Measurements from ENCODE around the gene TEX35.

The TEX35 gene

DNA sequence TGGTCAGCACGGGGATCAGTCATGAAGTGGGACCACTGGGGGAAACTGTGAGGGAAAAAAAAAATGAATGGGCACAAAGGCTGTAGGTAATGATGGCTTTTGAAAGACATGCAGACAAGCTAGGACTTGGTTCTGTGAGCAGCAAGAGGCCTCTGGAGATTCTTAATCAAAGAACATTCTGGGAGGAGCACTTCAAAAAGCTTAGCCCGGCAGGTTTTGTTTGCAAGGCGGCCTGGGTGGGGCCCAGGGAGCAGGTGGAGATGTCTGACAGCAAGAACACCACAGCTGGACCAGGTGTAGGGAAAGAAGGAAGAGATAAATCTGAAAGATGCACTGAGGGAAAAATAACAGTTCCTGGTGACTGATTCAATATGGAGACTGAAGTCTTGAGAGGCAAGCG, 6.0 kb downstream of the TEX35 start:
- TF ChIP-seq ZNF274 (IDR thresholded peaks at IDR 0.05; ENCODE audit: low read depth, low read length) = no peak

GRCh38 chr1:178520803-178521202, 7.9 kb downstream of the TEX35 start:
- H3K4me3 ChIP-seq (ENCODE audit: low read length) = no peak overlapping the region
- no peak for TF ChIP-seq ZNF274 (IDR thresholded peaks at IDR 0.05; ENCODE audit: low read depth, low read length)

More for the DNA sequence above, 6.0 kb downstream of the TEX35 start:
- H3K4me3 ChIP-seq (ENCODE audit: low read length) = no peak overlapping the region

GRCh38 chr1:178521241-178521640, 8.3 kb downstream of the TEX35 start:
- no peak for TF ChIP-seq ZNF274 (IDR thresholded peaks at IDR 0.05; ENCODE audit: low read depth, low read length)
- no peak overlapping the region for H3K4me3 ChIP-seq (ENCODE audit: low read length)

DNA sequence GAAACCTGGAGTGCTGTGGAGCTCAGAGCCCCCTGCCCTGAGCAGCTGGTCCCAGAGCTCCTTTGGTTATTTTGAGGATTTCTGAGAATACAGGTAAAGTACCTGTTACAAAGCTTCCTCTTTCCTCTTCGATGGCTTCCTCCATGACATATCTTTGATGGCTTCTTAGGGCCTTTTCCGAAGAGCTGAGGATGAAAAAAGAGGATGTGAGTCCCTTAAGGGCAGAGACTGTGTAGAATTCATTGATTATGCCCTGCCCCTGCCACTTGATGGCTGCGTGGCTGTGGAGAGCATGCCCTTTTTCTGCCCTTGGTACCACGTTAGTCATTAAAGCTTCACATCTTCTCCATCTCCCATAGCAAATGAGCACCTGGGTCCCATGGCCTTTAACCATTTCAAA, 14.2 kb downstream of the TEX35 start:
- no peak for TF ChIP-seq ZNF274 (IDR thresholded peaks at IDR 0.05; ENCODE audit: low read depth, low read length)
- H3K4me3 ChIP-seq (ENCODE audit: low read length) = no peak overlapping the region

DNA sequence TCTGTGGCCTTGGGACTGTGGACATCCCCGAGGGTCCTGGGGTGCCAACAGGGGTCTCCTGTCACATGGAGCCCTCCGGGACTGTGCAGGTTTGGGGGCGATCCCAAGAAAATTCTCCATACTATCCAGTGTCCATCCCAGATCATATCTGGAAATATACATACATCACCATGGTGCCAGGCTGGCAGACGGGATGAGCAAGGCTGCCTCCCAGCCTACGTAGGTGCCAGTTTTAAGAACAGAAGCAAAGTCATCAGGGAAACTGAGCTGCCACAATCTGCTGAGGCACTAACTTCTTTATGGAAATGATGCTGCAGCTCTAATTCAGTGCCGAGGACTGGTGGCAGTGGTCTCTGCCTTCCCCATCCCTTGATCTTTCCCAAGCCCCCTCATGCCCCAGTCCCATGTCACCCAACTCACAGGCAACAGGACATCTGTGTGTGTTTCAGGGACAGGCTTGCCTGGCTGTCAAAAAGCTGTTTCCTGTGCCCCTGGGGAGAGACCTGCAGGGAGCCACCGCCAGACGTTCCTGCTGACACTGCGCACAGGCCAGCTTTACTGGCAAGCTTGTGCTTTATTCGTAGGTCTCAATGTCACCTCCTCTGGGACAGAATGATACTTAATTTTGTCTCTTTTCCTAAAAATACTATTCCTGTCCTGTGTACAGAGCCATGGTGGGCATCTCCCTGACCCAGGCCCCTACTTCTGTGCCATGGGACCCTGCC, 15.5 kb downstream of the TEX35 start:
- no peak overlapping the region for H3K4me3 ChIP-seq (ENCODE audit: low read length)
- TF ChIP-seq ZNF274 (IDR thresholded peaks at IDR 0.05; ENCODE audit: low read depth, low read length) = no peak

DNA sequence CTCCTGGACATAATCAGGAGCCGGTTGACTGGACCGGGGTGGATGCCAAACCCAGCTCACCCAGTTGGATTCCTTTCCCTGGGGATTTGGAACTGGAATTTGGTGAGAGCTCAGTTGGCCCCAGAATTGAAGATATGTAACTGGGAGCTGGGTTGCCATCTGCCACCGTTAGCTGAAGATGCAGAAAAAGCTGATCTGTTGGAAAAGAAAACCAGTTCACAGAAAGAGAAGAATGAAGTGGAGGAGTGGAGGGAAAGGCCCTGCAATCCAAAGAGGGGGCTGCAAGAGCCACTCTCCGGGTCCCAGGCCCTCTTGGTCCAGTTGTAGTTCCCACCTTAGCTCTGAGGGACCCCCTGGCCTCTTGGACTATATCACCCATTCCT, 16.0 kb downstream of the TEX35 start:
- no peak overlapping the region for H3K4me3 ChIP-seq (ENCODE audit: low read length)
- TF ChIP-seq ZNF274 (IDR thresholded peaks at IDR 0.05; ENCODE audit: low read depth, low read length) = no peak

- TF ChIP-seq ZNF274 (IDR thresholded peaks at IDR 0.05; ENCODE audit: low read depth, low read length) = no peak
- H3K4me3 ChIP-seq (ENCODE audit: low read length) = no peak overlapping the region
These were observed 16.6 kb downstream of the TEX35 start for GRCh38 chr1:178529364-178530036.

- no peak overlapping the region for H3K4me3 ChIP-seq (ENCODE audit: low read length)
- no peak for TF ChIP-seq ZNF274 (IDR thresholded peaks at IDR 0.05; ENCODE audit: low read depth, low read length)
These were observed 17.1 kb downstream of the TEX35 start for GRCh38 chr1:178530037-178530402.

DNA sequence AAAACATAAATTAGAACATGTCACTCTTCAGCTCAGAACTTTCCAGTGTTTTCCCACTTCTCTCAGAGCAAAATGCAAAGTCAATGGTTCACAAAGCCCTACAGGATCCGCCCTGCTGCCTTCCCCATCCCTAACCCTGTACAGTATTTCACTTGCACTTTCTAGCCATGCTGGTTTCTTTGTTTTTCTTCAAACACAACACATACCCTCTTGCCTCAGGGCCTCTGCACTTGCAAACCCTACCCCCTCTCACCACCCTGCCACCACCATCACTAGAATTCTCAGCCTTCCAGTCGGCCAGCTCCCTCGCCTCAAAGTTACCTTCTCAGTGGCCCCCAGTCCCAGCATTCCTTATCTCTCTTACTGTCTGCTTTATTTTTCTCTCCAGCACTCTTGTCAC, 17.6 kb downstream of the TEX35 start:
- no peak overlapping the region for H3K4me3 ChIP-seq (ENCODE audit: low read length)
- TF ChIP-seq ZNF274 (IDR thresholded peaks at IDR 0.05; ENCODE audit: low read depth, low read length) = no peak

GRCh38 chr1:178531887-178532286, 19.0 kb downstream of the TEX35 start:
- no peak for TF ChIP-seq ZNF274 (IDR thresholded peaks at IDR 0.05; ENCODE audit: low read depth, low read length)
- no peak overlapping the region for H3K4me3 ChIP-seq (ENCODE audit: low read length)

DNA sequence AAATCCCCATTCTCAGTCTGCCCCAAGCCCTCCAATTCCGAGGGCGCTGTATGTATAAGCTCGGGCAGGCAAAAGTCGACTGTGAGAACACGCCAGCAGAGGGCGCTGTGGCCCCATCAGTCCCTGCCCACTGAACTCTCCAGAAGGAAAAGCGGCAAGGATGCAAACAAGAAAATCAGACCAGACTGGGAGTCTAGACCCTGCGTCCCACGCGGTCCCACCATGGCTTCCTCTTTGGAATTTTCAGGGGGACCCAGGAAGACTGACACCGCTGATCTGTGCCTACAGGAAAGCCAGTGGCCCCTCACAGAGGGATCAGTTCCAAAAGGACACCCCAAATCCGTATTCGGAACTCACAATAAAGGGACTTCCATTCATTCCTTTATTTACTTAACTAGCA, 19.5 kb downstream of the TEX35 start:
- H3K4me3 ChIP-seq (ENCODE audit: low read length) = no peak overlapping the region
- no peak for TF ChIP-seq ZNF274 (IDR thresholded peaks at IDR 0.05; ENCODE audit: low read depth, low read length)

- H3K4me3 ChIP-seq (ENCODE audit: low read length) = no peak overlapping the region
- no peak for TF ChIP-seq ZNF274 (IDR thresholded peaks at IDR 0.05; ENCODE audit: low read depth, low read length)
These were observed 20.4 kb downstream of the TEX35 start for GRCh38 chr1:178533121-178533946.

DNA sequence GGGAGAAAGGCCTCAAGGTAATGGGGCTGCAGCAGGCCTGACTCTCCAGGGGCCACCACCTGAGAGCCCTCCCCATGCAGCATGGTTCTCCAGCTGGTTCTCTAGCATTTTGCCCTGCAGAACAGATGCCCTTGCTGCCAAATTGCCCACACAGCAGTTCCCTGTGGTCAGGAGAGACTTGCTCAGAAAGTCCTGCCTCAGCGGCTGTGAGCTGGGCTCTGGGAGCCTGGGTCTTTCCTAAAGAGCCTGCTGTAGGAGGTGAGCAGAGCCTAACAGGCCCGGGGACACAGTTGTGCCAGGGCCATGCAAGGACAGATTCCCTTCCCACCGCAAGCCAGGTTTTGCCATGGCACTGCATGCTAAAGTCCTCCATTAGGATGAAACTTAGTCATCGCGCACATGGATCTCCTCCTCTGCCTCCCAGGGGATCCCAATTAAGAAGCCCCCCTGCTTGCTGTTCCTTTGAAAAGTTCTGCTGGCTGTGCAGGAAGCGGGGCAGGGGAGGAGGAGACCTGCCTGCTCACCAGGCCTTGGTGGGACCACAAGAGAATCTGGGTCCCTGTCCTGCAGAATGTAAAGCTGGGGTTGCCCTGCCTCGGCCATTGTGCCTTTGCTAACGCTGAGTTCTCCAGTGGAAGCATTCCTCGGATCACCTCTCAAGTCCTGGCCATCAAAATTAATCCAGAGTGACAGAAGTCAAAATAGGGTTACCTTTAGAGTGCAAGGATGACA, 21.4 kb downstream of the TEX35 start:
- H3K4me3 ChIP-seq (ENCODE audit: low read length) = no peak overlapping the region
- TF ChIP-seq ZNF274 (IDR thresholded peaks at IDR 0.05; ENCODE audit: low read depth, low read length) = no peak

DNA sequence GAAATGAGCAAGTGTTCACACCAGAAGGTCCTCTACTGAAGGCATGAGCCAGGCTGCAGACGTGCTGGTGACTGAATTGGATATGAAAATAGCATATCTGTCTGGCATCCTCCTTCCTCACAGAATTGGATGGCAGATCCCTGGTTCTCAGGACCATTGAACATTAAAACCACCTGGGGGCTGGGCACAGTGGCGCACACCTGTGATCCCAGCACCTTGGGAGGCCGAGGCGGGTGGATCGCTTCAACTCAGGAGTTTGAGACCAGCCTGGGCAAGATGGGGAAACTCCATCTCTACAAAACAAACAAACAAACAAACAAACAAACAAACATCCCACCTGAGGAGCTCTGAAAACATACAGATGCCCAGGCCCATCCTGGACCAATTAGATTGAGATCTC, 23.4 kb downstream of the TEX35 start:
- no peak overlapping the region for H3K4me3 ChIP-seq (ENCODE audit: low read length)
- TF ChIP-seq ZNF274 (IDR thresholded peaks at IDR 0.05; ENCODE audit: low read depth, low read length) = no peak

All from GM08714 (cell line).